Brain microvascular endothelial cell (primary cell): ENCODE results near the gene EP400.

ENCODE experiments used
- DNase-seq: peaks from one replicate; pipeline ENCODE4 v3.0.0-alpha.2; 2020
- H3K27ac ChIP-seq: fragments of 250-450 bp; sonication (Bioruptor Pico); 2 replicates; pipeline ENCODE4 v1.5.1; 2020; ENCODE audit warnings: mild to moderate bottlenecking, moderate library complexity
- H3K27me3 ChIP-seq: fragments of 250-450 bp; sonication (Bioruptor Pico); replicated peaks from 2 replicates; pipeline ENCODE4 v1.5.1; 2020; ENCODE audit warnings: mild to moderate bottlenecking
- H3K36me3 ChIP-seq: fragments of 250-450 bp; sonication (Bioruptor Pico); replicated peaks from 2 replicates; pipeline ENCODE4 v1.5.1; 2020; ENCODE audit warnings: mild to moderate bottlenecking
- H3K4me3 ChIP-seq: 2 replicates; pipeline ENCODE4 v1.5.1; 2011; ENCODE audit warnings: low read depth, mild to moderate bottlenecking, control low read depth, low read length, moderate library complexity
- in situ Hi-C: cut with HindIII; loops from 2 replicates; pipeline ENCODE4 v1.10.0; 2017; ENCODE audit warnings: low sequenced_read_pairs, low pct_ligation_motif_present
- TF ChIP-seq, protein P1 (sequence below): IDR thresholded peaks from 2 replicates; pipeline ENCODE4 v1.5.1; 2011; ENCODE audit warnings: low read depth, mild to moderate bottlenecking, moderate library complexity, low read length, control low read depth, inconsistent platforms; ENCODE audit errors: missing control alignments

Gene EP400

DNA sequence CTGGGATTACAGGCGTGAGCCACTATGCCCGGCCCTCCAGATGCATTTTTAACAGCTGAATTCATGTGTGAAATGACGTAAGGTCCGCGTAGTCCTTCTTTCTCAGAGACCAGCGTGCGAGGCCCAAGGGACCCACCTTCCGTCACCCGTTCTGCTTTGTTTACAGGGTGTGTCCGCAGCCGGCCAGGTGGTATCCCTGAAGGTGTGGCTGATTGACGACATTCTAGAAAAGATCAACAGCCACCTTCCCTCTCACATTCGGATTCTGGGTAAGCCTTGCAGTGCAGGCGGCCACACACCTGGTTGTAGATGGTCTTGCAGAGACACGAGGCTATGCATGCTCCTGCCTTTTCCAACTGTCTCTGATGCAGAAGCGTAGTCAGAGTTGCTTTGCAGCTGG is 10.7 kb upstream of the EP400 start:
- DNase-seq, result no peak
- in situ Hi-C loops, result no loop called here
- Histone ChIP-seq H3K36me3 (peaks cover 61% of the 10 kb centered on the region), H3K27me3 (no peaks in the 10 kb centered on the region), H3K4me3 (no peak overlapping the region), H3K27ac (no peak overlapping the region)
- TF ChIP-seq, protein P1, sequence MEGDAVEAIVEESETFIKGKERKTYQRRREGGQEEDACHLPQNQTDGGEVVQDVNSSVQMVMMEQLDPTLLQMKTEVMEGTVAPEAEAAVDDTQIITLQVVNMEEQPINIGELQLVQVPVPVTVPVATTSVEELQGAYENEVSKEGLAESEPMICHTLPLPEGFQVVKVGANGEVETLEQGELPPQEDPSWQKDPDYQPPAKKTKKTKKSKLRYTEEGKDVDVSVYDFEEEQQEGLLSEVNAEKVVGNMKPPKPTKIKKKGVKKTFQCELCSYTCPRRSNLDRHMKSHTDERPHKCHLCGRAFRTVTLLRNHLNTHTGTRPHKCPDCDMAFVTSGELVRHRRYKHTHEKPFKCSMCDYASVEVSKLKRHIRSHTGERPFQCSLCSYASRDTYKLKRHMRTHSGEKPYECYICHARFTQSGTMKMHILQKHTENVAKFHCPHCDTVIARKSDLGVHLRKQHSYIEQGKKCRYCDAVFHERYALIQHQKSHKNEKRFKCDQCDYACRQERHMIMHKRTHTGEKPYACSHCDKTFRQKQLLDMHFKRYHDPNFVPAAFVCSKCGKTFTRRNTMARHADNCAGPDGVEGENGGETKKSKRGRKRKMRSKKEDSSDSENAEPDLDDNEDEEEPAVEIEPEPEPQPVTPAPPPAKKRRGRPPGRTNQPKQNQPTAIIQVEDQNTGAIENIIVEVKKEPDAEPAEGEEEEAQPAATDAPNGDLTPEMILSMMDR, result no peak

DNA sequence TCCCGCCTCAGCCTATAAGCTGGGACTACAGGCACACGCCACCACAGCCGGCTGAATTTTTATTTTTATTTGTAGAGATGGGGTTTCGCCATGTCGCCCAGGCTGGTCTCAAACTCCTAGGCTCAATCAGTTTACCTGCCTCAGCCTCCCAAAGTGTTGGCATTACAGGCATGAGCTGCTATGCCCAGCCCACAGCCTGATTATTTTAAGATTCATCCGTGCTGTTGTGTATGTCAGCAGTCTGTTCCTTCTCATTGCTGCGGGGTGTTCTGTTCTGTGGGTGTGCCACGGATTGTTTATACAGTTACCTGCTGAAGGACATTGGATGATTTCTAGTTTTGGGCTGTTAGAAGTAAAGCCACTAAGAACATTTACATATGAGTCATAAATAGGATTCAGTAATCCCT is 9.6 kb upstream of the EP400 start:
- in situ Hi-C loops, result no loop called here
- DNase-seq, result no peak
- peaks cover 61% of the 10 kb centered on the region for H3K36me3 ChIP-seq
- H3K4me3 ChIP-seq, result no peak overlapping the region
- TF ChIP-seq, protein P1, result no peak
- H3K27ac ChIP-seq, result no peak overlapping the region
- H3K27me3 ChIP-seq, result no peaks in the 10 kb centered on the region

DNA sequence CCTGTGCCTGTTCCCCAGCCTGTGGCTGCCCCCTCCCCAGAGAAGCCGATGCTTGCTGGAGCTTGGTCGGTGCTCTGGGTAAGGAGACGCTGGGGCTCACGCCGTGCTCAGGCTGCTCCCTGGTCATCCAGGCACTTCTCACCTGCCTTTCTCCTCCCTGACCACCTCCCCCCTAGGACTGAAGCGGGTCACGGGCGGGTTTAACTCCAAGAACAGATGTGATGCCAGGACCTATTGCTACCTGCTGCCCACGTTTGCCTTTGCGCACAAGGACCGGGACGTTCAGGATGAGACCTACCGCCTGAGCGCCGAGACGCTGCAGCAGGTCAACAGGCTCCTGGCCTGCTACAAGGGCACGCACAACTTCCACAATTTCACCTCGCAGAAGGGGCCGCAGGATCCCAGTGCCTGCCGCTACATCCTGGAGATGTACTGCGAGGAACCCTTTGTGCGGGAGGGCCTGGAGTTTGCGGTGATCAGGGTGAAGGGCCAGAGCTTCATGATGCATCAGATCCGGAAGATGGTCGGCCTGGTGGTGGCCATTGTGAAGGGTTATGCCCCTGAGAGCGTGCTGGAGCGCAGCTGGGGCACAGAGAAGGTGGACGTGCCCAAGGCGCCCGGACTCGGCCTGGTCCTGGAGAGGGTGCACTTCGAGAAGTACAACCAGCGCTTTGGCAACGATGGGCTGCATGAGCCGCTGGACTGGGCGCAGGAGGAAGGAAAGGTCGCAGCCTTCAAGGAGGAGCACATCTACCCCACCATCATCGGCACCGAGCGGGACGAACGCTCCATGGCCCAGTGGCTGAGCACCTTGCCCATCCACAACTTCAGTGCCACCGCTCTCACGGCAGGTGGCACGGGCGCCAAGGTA is 8.4 kb upstream of the EP400 start:
- H3K27ac ChIP-seq, result no peak overlapping the region
- no peak overlapping the region for H3K4me3 ChIP-seq
- no peak for DNase-seq
- no peaks in the 10 kb centered on the region for H3K27me3 ChIP-seq
- TF ChIP-seq, protein P1, result no peak
- in situ Hi-C loops, result no loop called here
- H3K36me3 ChIP-seq, result peaks cover 52% of the 10 kb centered on the region

DNA sequence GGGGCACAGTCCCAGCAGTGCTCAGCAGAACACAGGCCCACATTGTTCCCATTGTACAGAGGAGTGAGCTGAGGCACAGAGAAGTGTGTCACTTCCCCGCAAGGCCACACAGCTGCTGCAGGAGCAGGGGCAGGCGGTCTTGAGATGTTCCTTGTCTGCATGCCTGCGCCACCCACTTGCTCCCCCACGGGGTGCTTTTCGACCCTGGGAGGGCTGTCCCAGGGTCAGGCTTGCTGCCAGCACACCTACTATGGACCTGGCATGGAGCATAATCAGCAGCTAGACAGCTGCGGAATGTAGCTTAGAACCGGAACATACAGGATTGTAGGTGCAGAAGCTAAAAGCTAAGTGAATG is 7.8 kb upstream of the EP400 start:
- peaks cover 50% of the 10 kb centered on the region for H3K36me3 ChIP-seq
- TF ChIP-seq, protein P1, result no peak
- no peak for DNase-seq
- in situ Hi-C loops, result no loop called here
- no peak overlapping the region for H3K27ac ChIP-seq
- no peak overlapping the region for H3K4me3 ChIP-seq
- H3K27me3 ChIP-seq, result no peaks in the 10 kb centered on the region

DNA sequence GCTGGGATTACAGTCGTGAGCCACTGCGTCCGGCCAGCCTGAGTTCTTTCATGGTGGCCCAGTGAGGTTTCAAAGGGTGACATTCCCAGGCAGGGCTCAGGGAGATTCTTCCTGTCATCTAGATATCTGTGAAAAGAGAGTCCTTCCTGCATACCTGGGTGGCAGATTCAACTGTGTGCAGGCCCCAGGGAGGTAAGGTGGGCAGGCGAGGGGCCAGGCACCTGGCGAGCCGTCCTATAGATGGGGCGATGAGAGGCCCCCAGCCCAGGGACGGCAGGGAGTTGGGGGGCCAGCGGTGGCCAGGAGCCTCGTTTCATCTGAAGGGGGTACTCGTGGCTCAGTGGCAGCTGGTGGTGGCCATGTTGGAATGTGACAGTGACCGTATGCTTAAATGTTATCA is 7.1 kb upstream of the EP400 start:
- no peak for DNase-seq
- Histone ChIP-seq H3K4me3 (no peak overlapping the region), H3K27ac (no peak overlapping the region), H3K36me3 (peaks cover 50% of the 10 kb centered on the region), H3K27me3 (no peaks in the 10 kb centered on the region)
- TF ChIP-seq, protein P1, result no peak
- in situ Hi-C loops, result no loop called here

DNA sequence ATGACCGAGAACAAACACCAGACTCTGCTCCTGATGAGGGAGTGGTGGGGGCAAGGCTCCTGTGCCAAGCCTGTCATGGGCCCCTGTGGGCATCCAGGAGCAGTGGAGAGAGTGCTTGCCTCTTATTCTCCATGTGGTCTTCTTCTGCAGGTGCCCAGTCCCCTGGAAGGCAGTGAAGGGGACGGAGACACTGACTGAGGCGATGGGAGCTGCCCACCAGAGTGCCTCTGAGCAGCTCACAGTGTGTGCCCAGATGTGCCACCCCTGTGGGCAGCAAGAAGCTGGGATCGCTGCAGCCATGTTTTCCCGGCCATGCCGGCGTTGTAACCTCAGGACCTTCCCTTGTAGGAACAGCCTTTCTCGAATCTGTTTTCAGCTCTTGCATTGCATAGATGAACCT is 6.4 kb upstream of the EP400 start:
- H3K4me3 ChIP-seq, result no peak overlapping the region
- no peak for DNase-seq
- no peaks in the 10 kb centered on the region for H3K27me3 ChIP-seq
- TF ChIP-seq, protein P1, result no peak
- in situ Hi-C loops, result no loop called here
- H3K27ac ChIP-seq, result no peak overlapping the region
- peaks cover 47% of the 10 kb centered on the region for H3K36me3 ChIP-seq
